Measurements from ENCODE around the gene ZNF638.

Gene ZNF638

DNA sequence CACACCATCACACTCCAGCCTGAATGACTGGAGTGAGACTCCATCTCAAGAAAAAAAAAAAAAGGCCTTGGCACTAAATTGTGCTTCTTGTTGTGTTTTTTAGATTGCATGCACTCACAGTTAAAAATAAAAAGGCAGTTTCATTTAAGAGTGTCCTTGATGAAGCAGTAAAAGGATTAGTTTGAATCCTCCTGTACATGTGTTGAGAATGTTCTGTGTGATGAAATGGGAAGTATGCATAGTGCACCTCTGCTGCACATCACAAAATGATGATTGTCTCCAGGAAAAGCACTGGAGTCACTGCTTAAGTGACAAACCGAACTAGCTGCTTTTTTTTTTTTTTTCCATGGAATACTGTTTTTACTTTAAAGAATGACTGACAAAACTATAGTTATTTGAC, 144.9 kb downstream of the ZNF638 start:
- Histone ChIP-seq H3K4me2 (ENCODE audit: low read length) (no peak overlapping the region), H2BK12ac (ENCODE audit: low read length) (no peak overlapping the region), H3K23ac (ENCODE audit: low read length) (no peak overlapping the region), H3K14ac (ENCODE audit: low read length) (no peak overlapping the region), H4K12ac (ENCODE audit: low read depth, low read length) (no peak overlapping the region), H3K4me3 (ENCODE audit: low read depth, low read length) (no peak overlapping the region), H2BK120ac (ENCODE audit: insufficient read depth, low read length, poor library complexity) (no peak overlapping the region), H3K4me1 (ENCODE audit: control insufficient read depth in 1 of 2, insufficient read depth in 2 of 2, low read length in 2 of 2) (no peaks in the 10 kb centered on the region), H3K79me2 (ENCODE audit: control insufficient read depth, insufficient read depth, low read length, poor library complexity) (no peaks in the 10 kb centered on the region), H4K91ac (ENCODE audit: low read depth, low read length) (no peak overlapping the region), H3K79me1 (ENCODE audit: low read length) (no peaks in the 10 kb centered on the region), H2BK5ac (ENCODE audit: low read depth, low read length, poor library complexity) (no peak overlapping the region), H3K36me3 (ENCODE audit: control insufficient read depth in 1 of 2, insufficient read depth in 2 of 2, low read length in 2 of 2) (peaks cover 0 to 8% of the 10 kb centered on the region in 2 experiments), H3K9ac (ENCODE audit: low read length) (no peak overlapping the region), H3K18ac (ENCODE audit: low read length) (no peak overlapping the region), H4K8ac (ENCODE audit: low read depth, low read length) (no peak overlapping the region), H3K4ac (ENCODE audit: low read depth, low read length) (no peak overlapping the region), H3K27me3 (ENCODE audit: insufficient read depth, low read length) (no peaks in the 10 kb centered on the region), H3K27ac (ENCODE audit: low read depth, low read length) (no peak overlapping the region), H2AFZ (ENCODE audit: insufficient read depth, low read length, poor library complexity) (no peak overlapping the region), H2AK5ac (ENCODE audit: low read length) (no peak overlapping the region), H3K9me3 (ENCODE audit: insufficient read depth, low read depth, low read length) (peaks cover 3% of the 10 kb centered on the region)
- DNase-seq: no peak
- no CpG with 5 or more reads among the region's 1 CpG for WGBS (ENCODE audit: extremely low coverage, insufficient coverage, insufficient read length)

DNA sequence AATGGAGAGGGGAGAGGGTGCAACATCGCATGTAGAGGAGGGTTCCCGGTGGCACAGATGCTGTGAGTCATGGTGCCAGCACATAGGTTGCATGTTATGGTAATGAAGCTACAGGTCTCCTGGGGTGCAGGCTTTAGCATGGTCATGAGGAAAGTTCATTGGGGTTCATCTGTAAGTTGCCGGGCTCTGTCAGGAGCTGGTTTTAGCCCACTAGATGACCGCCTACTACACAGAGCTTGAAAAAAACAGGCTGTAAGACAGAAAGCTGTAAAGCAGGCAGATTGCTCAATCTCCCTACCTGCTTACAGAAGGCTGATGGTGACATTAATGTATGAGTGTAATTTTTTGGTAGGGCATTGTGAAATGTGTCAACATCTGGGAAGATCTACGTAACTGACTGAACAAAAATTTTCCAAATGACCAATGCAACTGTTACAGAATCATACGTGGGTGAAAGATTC, 145.7 kb downstream of the ZNF638 start:
- H2AFZ ChIP-seq (ENCODE audit: insufficient read depth, low read length, poor library complexity): no peak overlapping the region
- WGBS (ENCODE audit: extremely low coverage, insufficient coverage, insufficient read length): no CpG with 5 or more reads among the region's 6 CpGs
- no peak overlapping the region for H3K23ac ChIP-seq (ENCODE audit: low read length)
- H4K12ac ChIP-seq (ENCODE audit: low read depth, low read length): no peak overlapping the region
- peaks cover 0 to 8% of the 10 kb centered on the region in 2 experiments for H3K36me3 ChIP-seq (ENCODE audit: control insufficient read depth in 1 of 2, insufficient read depth in 2 of 2, low read length in 2 of 2)
- H3K79me1 ChIP-seq (ENCODE audit: low read length): no peaks in the 10 kb centered on the region
- H3K79me2 ChIP-seq (ENCODE audit: control insufficient read depth, insufficient read depth, low read length, poor library complexity): no peaks in the 10 kb centered on the region
- no peak overlapping the region for H4K91ac ChIP-seq (ENCODE audit: low read depth, low read length)
- peak; percentile 52 to 91 for DNase-seq
- no peak overlapping the region for H3K14ac ChIP-seq (ENCODE audit: low read length)
- H3K4me1 ChIP-seq (ENCODE audit: control insufficient read depth in 1 of 2, insufficient read depth in 2 of 2, low read length in 2 of 2): no peaks in the 10 kb centered on the region
- no peak overlapping the region for H3K4ac ChIP-seq (ENCODE audit: low read depth, low read length)
- no peak overlapping the region for H2BK12ac ChIP-seq (ENCODE audit: low read length)
- no peak overlapping the region for H3K4me2 ChIP-seq (ENCODE audit: low read length)
- no peaks in the 10 kb centered on the region for H3K27me3 ChIP-seq (ENCODE audit: insufficient read depth, low read length)
- no peak overlapping the region for H2BK5ac ChIP-seq (ENCODE audit: low read depth, low read length, poor library complexity)
- no peak overlapping the region for H3K27ac ChIP-seq (ENCODE audit: low read depth, low read length)
- H2AK5ac ChIP-seq (ENCODE audit: low read length): no peak overlapping the region
- H3K18ac ChIP-seq (ENCODE audit: low read length): no peak overlapping the region
- H3K4me3 ChIP-seq (ENCODE audit: low read depth, low read length): no peak overlapping the region
- no peak overlapping the region for H4K8ac ChIP-seq (ENCODE audit: low read depth, low read length)
- no peak overlapping the region for H2BK120ac ChIP-seq (ENCODE audit: insufficient read depth, low read length, poor library complexity)
- H3K9me3 ChIP-seq (ENCODE audit: insufficient read depth, low read depth, low read length): peaks cover 3% of the 10 kb centered on the region
- no peak overlapping the region for H3K9ac ChIP-seq (ENCODE audit: low read length)

DNA sequence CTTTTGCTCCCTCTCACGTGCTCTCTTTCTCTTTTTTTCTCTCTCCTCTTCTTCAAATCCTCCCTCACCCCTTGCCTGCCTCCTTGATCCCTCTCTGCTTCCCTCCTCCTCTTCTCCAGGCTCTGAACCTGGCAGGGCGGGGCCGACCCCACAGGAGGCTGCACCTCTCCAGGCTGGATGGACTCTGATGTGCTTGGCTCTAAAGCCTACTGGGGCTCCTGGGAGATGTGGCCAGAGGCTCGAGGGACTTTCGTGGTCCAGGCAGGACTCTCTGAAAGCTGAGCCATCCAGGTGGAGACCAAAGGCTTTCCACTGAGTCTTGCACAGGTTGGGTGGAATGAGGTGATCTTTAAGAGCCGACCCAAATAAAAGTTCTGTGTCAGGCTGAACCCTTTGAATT, 147.2 kb downstream of the ZNF638 start:
- no peak overlapping the region for H2AFZ ChIP-seq (ENCODE audit: insufficient read depth, low read length, poor library complexity)
- no peak overlapping the region for H3K4me3 ChIP-seq (ENCODE audit: low read depth, low read length)
- no peak overlapping the region for H3K18ac ChIP-seq (ENCODE audit: low read length)
- H3K4me1 ChIP-seq (ENCODE audit: control insufficient read depth in 1 of 2, insufficient read depth in 2 of 2, low read length in 2 of 2): no peaks in the 10 kb centered on the region
- no peaks in the 10 kb centered on the region for H3K27me3 ChIP-seq (ENCODE audit: insufficient read depth, low read length)
- no peak overlapping the region for H3K4ac ChIP-seq (ENCODE audit: low read depth, low read length)
- H3K9me3 ChIP-seq (ENCODE audit: insufficient read depth, low read depth, low read length): peaks cover 5% of the 10 kb centered on the region
- no peak overlapping the region for H2BK5ac ChIP-seq (ENCODE audit: low read depth, low read length, poor library complexity)
- no peak overlapping the region for H2BK120ac ChIP-seq (ENCODE audit: insufficient read depth, low read length, poor library complexity)
- DNase-seq: no peak
- no peak overlapping the region for H3K23ac ChIP-seq (ENCODE audit: low read length)
- no peak overlapping the region for H3K9ac ChIP-seq (ENCODE audit: low read length)
- no peak overlapping the region for H2AK5ac ChIP-seq (ENCODE audit: low read length)
- H4K8ac ChIP-seq (ENCODE audit: low read depth, low read length): no peak overlapping the region
- H3K27ac ChIP-seq (ENCODE audit: low read depth, low read length): no peak overlapping the region
- no peak overlapping the region for H2BK12ac ChIP-seq (ENCODE audit: low read length)
- no peak overlapping the region for H3K4me2 ChIP-seq (ENCODE audit: low read length)
- H3K14ac ChIP-seq (ENCODE audit: low read length): no peak overlapping the region
- no CpG with 5 or more reads among the region's 6 CpGs for WGBS (ENCODE audit: extremely low coverage, insufficient coverage, insufficient read length)
- no peak overlapping the region for H4K12ac ChIP-seq (ENCODE audit: low read depth, low read length)
- no peaks in the 10 kb centered on the region for H3K79me2 ChIP-seq (ENCODE audit: control insufficient read depth, insufficient read depth, low read length, poor library complexity)
- no peak overlapping the region for H4K91ac ChIP-seq (ENCODE audit: low read depth, low read length)
- no peaks in the 10 kb centered on the region for H3K79me1 ChIP-seq (ENCODE audit: low read length)
- H3K36me3 ChIP-seq (ENCODE audit: control insufficient read depth in 1 of 2, insufficient read depth in 2 of 2, low read length in 2 of 2): peaks cover 3 to 8% of the 10 kb centered on the region in 2 experiments

DNA sequence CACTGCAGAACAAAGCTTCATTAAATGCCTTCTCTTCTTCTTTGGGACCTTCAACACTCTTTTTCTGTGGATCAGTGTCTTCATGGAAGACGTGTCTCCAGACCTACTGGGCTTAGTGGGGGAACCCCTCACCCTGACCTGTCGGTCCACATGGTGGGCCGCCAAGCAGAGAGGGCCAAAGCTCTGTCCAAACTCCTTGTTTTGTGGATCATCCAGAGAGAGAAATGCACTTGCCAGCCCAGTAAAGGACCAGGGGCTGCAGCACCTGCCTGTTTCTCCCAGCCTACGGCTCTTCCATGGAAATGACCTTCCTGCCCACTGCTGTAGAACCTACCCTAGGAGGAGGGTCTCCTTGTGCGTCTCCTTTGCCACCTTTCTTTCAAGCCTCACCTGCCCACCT, 147.7 kb downstream of the ZNF638 start:
- H2BK5ac ChIP-seq (ENCODE audit: low read depth, low read length, poor library complexity): no peak overlapping the region
- DNase-seq: no peak
- H3K27ac ChIP-seq (ENCODE audit: low read depth, low read length): no peak overlapping the region
- no peak overlapping the region for H2BK12ac ChIP-seq (ENCODE audit: low read length)
- H3K9me3 ChIP-seq (ENCODE audit: insufficient read depth, low read depth, low read length): peaks cover 5% of the 10 kb centered on the region
- no peak overlapping the region for H3K14ac ChIP-seq (ENCODE audit: low read length)
- H3K23ac ChIP-seq (ENCODE audit: low read length): no peak overlapping the region
- H3K9ac ChIP-seq (ENCODE audit: low read length): no peak overlapping the region
- H2AK5ac ChIP-seq (ENCODE audit: low read length): no peak overlapping the region
- H3K18ac ChIP-seq (ENCODE audit: low read length): no peak overlapping the region
- no peak overlapping the region for H2AFZ ChIP-seq (ENCODE audit: insufficient read depth, low read length, poor library complexity)
- no peak overlapping the region for H4K91ac ChIP-seq (ENCODE audit: low read depth, low read length)
- H3K4ac ChIP-seq (ENCODE audit: low read depth, low read length): no peak overlapping the region
- H4K12ac ChIP-seq (ENCODE audit: low read depth, low read length): no peak overlapping the region
- no CpG with 5 or more reads among the region's 5 CpGs for WGBS (ENCODE audit: extremely low coverage, insufficient coverage, insufficient read length)
- no peaks in the 10 kb centered on the region for H3K79me2 ChIP-seq (ENCODE audit: control insufficient read depth, insufficient read depth, low read length, poor library complexity)
- no peaks in the 10 kb centered on the region for H3K27me3 ChIP-seq (ENCODE audit: insufficient read depth, low read length)
- no peak overlapping the region for H3K4me2 ChIP-seq (ENCODE audit: low read length)
- H3K36me3 ChIP-seq (ENCODE audit: control insufficient read depth in 1 of 2, insufficient read depth in 2 of 2, low read length in 2 of 2): peaks cover 3 to 8% of the 10 kb centered on the region in 2 experiments
- no peaks in the 10 kb centered on the region for H3K4me1 ChIP-seq (ENCODE audit: control insufficient read depth in 1 of 2, insufficient read depth in 2 of 2, low read length in 2 of 2)
- H4K8ac ChIP-seq (ENCODE audit: low read depth, low read length): no peak overlapping the region
- H3K4me3 ChIP-seq (ENCODE audit: low read depth, low read length): peak overlapping the region; percentile 1
- H2BK120ac ChIP-seq (ENCODE audit: insufficient read depth, low read length, poor library complexity): no peak overlapping the region
- no peaks in the 10 kb centered on the region for H3K79me1 ChIP-seq (ENCODE audit: low read length)
